NCI-H69 (cell line): ENCODE data around the gene SMARCD1.
A peak's percentile ranks its signal among the peaks of the same experiment; 100 is the strongest.
"Not testable (repeated sequence)": the region's sequence is repeated elsewhere in the genome, so short reads cannot be mapped to it uniquely, and the experiment has no call there.

Source experiments
- DNase-seq: peaks from one replicate; lab custom pipeline; 2025; lab: John Stamatoyannopoulos, UW

SMARCD1 gene

GRCh38 chr12:50077099-50077498 is 8.0 kb upstream of the SMARCD1 start:
- DNase-seq: no peak

GRCh38 chr12:50078281-50078680 is 6.9 kb upstream of the SMARCD1 start:
- no peak for DNase-seq

GRCh38 chr12:50079771-50080170 is 5.4 kb upstream of the SMARCD1 start:
- DNase-seq: no peak

GRCh38 chr12:50081096-50081808 is 3.9 kb upstream of the SMARCD1 start:
- DNase-seq: no peak

GRCh38 chr12:50082644-50083043 is 2.5 kb upstream of the SMARCD1 start:
- DNase-seq: peak; percentile 24

GRCh38 chr12:50083301-50083700 is 1.8 kb upstream of the SMARCD1 start:
- DNase-seq: no peak

GRCh38 chr12:50084409-50084774 is 750 bp upstream of the SMARCD1 start:
- DNase-seq: not testable (repeated sequence)

GRCh38 chr12:50085615-50086072 is 502 bp downstream of the SMARCD1 start:
- no peak for DNase-seq

- DNase-seq: no peak
Measured at GRCh38 chr12:50086148-50086547, 1.0 kb downstream of the SMARCD1 start.

GRCh38 chr12:50087151-50087550 is 2.0 kb downstream of the SMARCD1 start:
- no peak for DNase-seq

GRCh38 chr12:50087995-50088394 is 2.9 kb downstream of the SMARCD1 start:
- no peak for DNase-seq

GRCh38 chr12:50088577-50089335 is 3.6 kb downstream of the SMARCD1 start:
- peak; percentile 82 for DNase-seq

- no peak for DNase-seq
Measured at GRCh38 chr12:50089730-50090129, 4.6 kb downstream of the SMARCD1 start.

- no peak for DNase-seq
Measured at GRCh38 chr12:50090391-50090790, 5.2 kb downstream of the SMARCD1 start.

- no peak for DNase-seq
Measured at GRCh38 chr12:50097952-50098351, 12.8 kb downstream of the SMARCD1 start.

- DNase-seq: no peak
Measured at GRCh38 chr12:50099302-50100008, 14.3 kb downstream of the SMARCD1 start.

- DNase-seq: no peak
Measured at GRCh38 chr12:50100561-50100960, 15.4 kb downstream of the SMARCD1 start.

- DNase-seq: peak; percentile 48
Measured at GRCh38 chr12:50101663-50102062, 16.5 kb downstream of the SMARCD1 start.

GRCh38 chr12:50102131-50102531 is 17.0 kb downstream of the SMARCD1 start:
- DNase-seq: no peak

- no peak for DNase-seq
Measured at GRCh38 chr12:50102646-50103309, 17.6 kb downstream of the SMARCD1 start.

- no peak for DNase-seq
Measured at GRCh38 chr12:50103351-50103750, 18.2 kb downstream of the SMARCD1 start.

- peak; percentile 90 for DNase-seq
Measured at GRCh38 chr12:50103767-50104321, 18.7 kb downstream of the SMARCD1 start, which contains the start of gene GPD1. Gene GPD1 (plus strand): TSS chr12:50104008. CDS start chr12:50104051, 43 bp downstream.
